IPS-11a (cell line): ENCODE results near the gene SYNJ2.

ENCODE experiments used
- H3K4me3 ChIP-seq: one replicate; pipeline ENCODE4 v1.5.1; 2013; ENCODE audit warnings: low read depth, low read length, control low read depth

Gene SYNJ2

GRCh38 chr6:158024566-158025297 is 43.1 kb downstream of the SYNJ2 start:
- H3K4me3 ChIP-seq, result no peak overlapping the region

- H3K4me3 ChIP-seq, result no peak overlapping the region
Observed at GRCh38 chr6:158026054-158026900, 44.6 kb downstream of the SYNJ2 start.

- no peak overlapping the region for H3K4me3 ChIP-seq
Observed at GRCh38 chr6:158026901-158027589, 45.4 kb downstream of the SYNJ2 start.

GRCh38 chr6:158027590-158028285 is 46.1 kb downstream of the SYNJ2 start:
- H3K4me3 ChIP-seq, result no peak overlapping the region

GRCh38 chr6:158028421-158028820 is 46.8 kb downstream of the SYNJ2 start:
- no peak overlapping the region for H3K4me3 ChIP-seq

- H3K4me3 ChIP-seq, result no peak overlapping the region
Observed at GRCh38 chr6:158028876-158029275, 47.2 kb downstream of the SYNJ2 start.

- no peak overlapping the region for H3K4me3 ChIP-seq
Observed at GRCh38 chr6:158029668-158030230, 48.1 kb downstream of the SYNJ2 start.

- no peak overlapping the region for H3K4me3 ChIP-seq
Observed at GRCh38 chr6:158030380-158031300, 49.0 kb downstream of the SYNJ2 start.

- H3K4me3 ChIP-seq, result no peak overlapping the region
Observed at GRCh38 chr6:158031381-158032353, 50.0 kb downstream of the SYNJ2 start.

- H3K4me3 ChIP-seq, result no peak overlapping the region
Observed at GRCh38 chr6:158032354-158032733, 50.7 kb downstream of the SYNJ2 start.

GRCh38 chr6:158033077-158033750 is 51.6 kb downstream of the SYNJ2 start:
- H3K4me3 ChIP-seq, result no peak overlapping the region

- H3K4me3 ChIP-seq, result no peak overlapping the region
Observed at GRCh38 chr6:158033751-158034702, 52.4 kb downstream of the SYNJ2 start.

- no peak overlapping the region for H3K4me3 ChIP-seq
Observed at GRCh38 chr6:158036261-158036660, 54.6 kb downstream of the SYNJ2 start.

- H3K4me3 ChIP-seq, result no peak overlapping the region
Observed at GRCh38 chr6:158037021-158037420, 55.4 kb downstream of the SYNJ2 start.

- H3K4me3 ChIP-seq, result no peak overlapping the region
Observed at GRCh38 chr6:158037771-158038170, 56.1 kb downstream of the SYNJ2 start.

- H3K4me3 ChIP-seq, result no peak overlapping the region
Observed at GRCh38 chr6:158038291-158039177, 56.9 kb downstream of the SYNJ2 start.
